NCI-H1930 (cell line): ENCODE measurements around the gene ST7.
"Not testable (repeated sequence)": the region's sequence is repeated elsewhere in the genome, so short reads cannot be mapped to it uniquely, and the experiment has no call there.

Experiments
- DNase-seq, 2 experiments: peaks; one replicate each; lab custom pipeline; 2025; lab: John Stamatoyannopoulos, UW

Gene ST7

GRCh38 chr7:117030793-117031192 is 77.5 kb downstream of the ST7 start:
- DNase-seq = not testable (repeated sequence)

GRCh38 chr7:117032810-117033209 is 79.5 kb downstream of the ST7 start:
- no peak for DNase-seq

GRCh38 chr7:117034851-117035464 is 81.7 kb downstream of the ST7 start:
- no peak for DNase-seq

DNA sequence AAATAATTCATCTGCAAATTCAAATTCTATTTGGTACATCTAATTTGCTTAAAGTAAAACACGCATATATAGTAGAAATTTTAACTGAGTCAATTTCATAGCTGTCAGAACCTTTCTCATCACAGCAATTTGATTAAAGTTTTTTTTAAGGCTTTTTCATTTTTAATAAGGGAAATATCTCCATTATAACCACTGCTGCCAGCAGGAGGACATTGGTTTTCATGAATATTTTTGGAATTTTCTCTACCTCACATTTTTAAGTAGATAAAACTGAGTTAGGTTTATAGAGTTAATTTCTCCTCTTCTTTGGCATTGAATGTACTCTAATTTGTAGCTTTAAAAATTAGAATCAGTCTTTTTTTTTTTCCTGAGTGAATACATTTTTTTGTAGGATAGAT is 82.2 kb downstream of the ST7 start:
- no peak for DNase-seq

DNA sequence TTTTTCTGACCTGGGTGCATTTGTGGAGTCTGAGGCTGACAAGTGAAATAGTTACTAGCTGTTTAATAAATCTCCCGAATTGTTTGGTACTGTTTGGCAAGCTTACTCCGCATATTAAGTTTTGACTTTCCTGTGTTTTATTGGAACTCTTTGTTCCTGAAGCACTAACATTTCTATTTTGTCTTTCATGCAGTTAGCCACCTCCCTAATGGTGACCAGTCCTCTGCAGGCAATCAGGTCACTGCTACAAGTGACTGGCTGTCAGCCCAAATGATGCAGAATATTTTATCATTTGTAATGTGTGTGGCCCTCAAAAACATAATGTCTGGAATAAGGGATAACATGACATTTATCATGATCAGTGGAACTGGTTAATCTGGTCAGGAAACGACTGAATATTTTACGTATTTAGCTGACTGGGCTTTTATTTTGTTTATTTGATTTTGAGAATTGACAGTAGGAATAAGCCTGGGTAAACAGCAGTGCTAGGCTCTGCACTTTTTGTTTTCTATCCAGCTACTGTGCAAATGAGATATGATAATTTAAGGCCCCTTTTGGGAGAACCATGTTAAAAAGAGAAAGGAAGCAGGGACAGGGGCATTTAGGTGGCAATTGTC is 82.9 kb downstream of the ST7 start:
- DNase-seq = no peak

GRCh38 chr7:117036836-117037235 is 83.5 kb downstream of the ST7 start:
- DNase-seq = no peak

DNA sequence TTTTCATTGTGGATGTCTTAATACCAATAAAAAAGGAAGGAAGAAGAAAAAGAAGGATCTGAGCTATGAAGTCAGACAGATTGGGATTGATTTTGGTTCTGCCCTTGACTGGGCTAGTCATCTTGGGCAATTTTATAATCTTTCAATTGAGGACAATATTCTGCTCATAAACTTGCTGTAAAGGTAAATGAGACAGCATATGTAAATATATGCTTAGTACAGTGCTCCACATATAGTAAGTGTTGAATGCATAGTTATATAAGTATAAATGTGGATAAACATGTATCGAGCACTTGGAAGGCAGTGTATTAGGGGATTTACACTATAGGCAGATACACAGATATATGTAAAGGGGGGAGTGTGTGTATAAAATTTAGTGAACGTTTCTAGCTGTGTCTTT is 85.1 kb downstream of the ST7 start:
- DNase-seq = no peak

GRCh38 chr7:117041007-117041406 is 87.7 kb downstream of the ST7 start:
- no peak for DNase-seq

DNA sequence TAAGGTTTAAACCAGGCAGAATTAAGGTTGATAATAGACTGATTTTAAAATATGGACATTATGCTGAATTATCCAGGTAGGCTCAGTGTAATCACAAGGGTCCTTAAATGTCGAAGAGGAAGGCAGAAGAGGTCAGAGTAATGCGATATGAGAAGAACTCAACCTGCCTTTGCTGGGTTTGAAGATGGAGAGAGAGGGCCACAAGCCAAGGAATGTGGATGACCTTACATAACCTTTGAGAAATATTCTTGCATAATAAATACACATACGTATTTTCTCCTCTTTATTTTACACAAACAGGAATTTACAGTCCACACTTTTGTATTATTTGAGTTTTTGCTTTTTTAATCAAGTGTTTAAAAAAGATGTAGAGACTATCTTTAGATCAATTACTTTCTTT is 88.5 kb downstream of the ST7 start:
- no peak for DNase-seq

DNA sequence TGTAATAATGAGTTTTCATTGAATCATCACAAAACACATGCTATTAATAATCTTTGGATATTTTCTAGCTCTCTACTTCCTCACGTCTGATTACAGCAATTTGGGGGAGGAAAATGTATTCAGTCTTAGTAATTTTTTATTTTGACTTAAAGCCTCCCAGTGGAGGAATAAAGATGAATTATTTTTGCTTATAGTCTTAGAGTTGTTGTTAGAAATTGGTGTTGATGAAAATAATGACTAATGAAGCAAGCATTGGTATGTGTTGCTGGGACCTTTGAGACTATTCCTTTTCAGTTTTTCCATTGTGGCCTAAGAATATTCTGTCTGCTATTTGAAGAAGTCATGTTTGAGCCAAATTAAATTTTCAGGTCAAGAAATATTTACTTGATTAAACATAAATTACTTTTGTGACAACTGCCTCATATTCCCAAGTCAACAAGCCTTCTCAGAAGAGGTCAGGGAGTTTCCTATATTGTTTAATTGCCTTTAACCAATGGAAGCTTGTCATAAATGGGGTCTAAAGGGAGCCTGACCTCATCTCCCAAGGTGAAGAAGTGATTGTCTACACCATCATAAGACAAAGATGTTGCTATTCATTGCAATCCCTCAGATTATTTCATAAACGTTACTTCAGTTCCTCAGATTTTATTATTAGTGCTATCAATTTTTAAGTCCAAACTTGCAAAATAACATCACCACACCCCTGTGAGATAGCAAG is 90.0 kb downstream of the ST7 start:
- no peak for DNase-seq

DNA sequence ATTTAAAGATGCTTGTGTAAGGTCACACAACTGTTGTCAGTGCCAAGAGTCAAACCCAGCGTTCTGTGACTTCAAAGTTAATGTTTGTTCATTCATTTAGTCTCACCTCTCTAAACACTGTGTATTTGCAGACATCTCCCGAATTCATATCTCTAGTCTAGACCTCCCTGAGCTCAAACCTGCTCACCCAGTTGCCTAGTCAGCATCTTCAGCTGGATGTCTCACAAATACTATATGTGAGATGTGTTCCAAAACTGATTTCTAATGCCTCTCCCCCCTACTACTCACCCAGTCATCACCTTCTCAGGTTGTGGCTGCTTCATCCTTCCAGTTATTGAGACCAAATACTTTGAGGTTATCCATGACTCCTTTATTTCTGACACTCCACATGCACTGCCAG is 91.4 kb downstream of the ST7 start:
- no peak for DNase-seq

GRCh38 chr7:117045927-117046710 is 92.8 kb downstream of the ST7 start:
- DNase-seq = no peak

DNA sequence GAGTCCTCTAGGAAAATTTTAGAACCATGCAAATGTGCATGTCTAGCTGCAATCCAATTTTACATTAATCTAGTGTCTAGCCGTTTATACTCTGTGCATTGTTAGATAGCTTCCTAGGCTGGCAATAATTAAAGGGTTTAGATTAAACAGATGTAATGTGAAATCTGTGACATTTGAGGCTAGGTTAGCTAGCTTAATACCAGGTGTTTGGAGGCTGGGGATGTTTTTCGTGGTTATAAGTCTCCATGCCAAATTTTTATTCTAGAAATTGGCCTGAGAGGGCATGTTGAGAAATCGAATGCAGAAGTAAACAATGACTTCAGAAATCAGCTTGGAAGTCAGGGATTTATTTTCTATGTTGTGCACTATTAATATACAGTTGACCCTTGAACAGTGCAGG is 94.2 kb downstream of the ST7 start:
- no peak for DNase-seq

GRCh38 chr7:117048114-117048866 is 95.0 kb downstream of the ST7 start:
- no peak for DNase-seq

DNA sequence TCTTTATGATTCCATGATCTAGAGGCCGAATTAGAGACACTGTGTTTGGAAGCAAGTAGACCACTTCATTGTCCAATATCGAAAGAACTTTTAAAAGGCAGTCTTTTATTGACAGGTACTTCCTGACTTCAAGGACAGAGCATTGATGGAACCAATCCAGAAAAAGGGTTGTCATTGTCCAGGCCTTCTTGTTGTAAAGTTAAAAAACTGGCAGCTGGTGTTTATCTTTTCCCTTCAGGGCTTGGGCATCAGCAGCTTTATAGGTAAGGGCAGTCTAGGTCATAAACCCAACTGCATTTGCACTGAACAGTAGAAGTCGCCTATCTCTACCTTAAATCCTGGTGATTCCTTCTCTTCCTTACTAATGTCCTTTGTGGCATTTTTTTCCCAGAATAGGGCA is 95.6 kb downstream of the ST7 start:
- DNase-seq = no peak

DNA sequence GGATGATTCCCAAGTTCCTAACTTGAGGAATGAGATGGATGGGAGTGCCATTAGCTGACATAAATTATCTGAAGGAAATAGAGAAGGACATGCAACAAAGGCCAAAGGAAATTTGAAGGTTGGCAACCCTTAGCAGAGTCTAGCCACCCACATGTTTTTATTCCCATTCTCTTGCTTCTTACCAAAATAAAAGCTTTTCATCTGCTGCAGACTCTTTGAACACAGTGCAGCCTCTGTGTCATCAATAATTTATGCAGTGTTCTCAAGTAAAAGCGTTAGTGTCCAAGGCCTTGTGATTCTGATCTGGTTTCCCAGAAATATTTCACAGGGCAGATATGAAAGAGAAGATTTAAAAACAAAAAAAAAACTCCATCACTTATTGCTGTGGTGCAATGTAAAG is 98.5 kb downstream of the ST7 start:
- DNase-seq = no peak

GRCh38 chr7:117053432-117053831 is 100.1 kb downstream of the ST7 start:
- DNase-seq = no peak

DNA sequence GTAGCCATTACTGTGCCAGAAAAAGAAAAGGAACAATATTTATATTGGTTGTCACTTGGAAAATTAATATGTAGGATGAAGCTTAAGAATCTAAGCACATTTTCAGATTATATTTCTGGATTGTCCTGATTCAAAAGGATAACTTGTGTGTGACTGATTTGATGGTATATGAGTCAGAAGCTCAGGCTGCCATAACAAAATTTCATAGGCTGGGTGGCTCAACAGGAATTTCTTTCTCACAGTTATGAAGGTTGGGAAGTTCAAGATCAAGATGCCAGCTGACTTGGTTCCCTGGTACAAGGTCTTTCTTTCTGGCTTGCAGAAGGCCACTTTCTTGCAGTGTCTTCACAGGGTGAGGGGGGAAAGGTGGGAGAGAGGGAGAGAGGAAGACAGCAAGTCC is 108.5 kb downstream of the ST7 start:
- DNase-seq = no peak

- DNase-seq = no peak
These were observed 109.0 kb downstream of the ST7 start for GRCh38 chr7:117062300-117062699.

DNA sequence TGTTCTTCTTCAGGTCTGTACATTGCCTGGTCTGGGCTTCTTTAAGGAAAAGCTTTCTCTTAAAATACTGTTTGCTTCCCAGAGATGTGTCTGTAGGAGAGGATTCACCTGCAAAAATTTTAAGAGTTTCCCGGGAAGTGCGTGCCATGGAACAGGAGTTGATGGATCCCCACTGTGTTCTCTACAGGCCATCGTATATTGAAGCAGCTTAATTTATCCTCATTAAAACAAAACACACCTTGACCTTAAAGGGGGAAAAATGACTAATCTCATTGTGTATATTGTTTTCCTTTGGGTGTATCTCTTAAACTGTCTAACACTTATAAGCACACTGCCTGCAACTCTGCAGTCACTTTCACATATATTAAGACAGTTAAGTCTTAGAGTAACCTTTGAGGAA is 111.4 kb downstream of the ST7 start:
- DNase-seq = no peak

DNA sequence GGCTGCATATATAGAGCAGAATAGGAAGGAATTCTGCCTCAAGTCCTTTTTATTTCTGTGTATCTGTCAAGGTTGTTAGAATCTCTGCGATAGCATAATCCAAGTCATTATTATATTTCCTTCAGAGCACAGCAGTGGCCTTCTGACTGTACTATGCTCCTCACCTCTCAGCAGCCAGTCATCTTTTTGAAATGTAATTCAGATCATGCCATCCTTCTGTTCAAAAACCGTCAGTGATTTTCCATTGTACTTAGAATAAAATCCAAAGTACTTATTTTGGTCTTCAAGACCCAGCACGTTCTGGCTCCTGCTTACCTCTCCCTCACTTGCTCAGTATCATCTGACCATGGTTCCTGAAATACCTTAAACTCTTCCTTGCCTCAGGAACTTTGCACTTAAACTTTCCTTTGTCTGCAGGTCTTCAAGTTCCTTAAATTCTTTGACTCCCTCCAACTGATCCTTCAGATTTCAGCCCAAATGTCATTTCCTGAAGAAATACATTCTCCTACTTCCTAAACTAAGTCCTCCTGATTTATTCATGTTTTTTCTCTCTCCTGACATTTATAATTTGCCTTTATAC is 112.4 kb downstream of the ST7 start:
- DNase-seq = no peak

DNA sequence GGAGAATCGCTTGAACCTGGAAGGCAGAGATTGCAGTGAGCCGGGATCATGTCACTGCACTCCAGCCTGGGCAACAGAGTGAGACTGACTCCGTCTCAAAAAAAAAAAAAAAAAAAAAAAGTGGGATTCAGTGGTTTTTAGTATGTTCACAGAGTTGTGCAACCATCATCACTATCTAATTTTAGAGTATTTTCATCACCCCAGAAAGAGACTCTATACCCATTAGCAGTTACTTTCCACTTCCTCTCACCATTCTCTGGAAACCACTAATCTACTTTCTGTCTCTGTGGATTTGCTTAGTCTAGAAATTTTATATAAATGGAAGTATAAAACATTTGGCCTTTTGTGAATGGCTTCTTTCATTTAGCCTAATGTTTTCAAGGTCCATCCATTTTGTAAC is 113.4 kb downstream of the ST7 start:
- DNase-seq = no peak
